Fibroblast of lung (primary cell): ENCODE data around the gene CAMK2B. TPM values are rescaled to one million over a fixed set of nuclear protein-coding genes. Genes with fewer than 3 reads are reported as not detected.

ENCODE experiments used
- DNase-seq, 2 donors: peaks; one replicate each; pipeline versions ENCODE4 v3.0.0 to v3.0.0-alpha.2; 2010; ENCODE audit warnings: low read depth in 2 of 2
- H2AFZ ChIP-seq: 2 replicates; pipeline ENCODE4 v1.5.1; 2012; ENCODE audit warnings: low read length, control low read depth, inconsistent platforms
- H3K27ac ChIP-seq: 2 replicates; pipeline ENCODE4 v1.5.1; 2011; ENCODE audit warnings: low read length, control low read depth; ENCODE audit not compliant: insufficient read depth
- H3K27me3 ChIP-seq: 2 replicates; pipeline ENCODE4 v1.5.1; 2011; ENCODE audit warnings: mild to moderate bottlenecking, low read length; ENCODE audit not compliant: control insufficient read depth, insufficient read depth
- H3K36me3 ChIP-seq: 2 replicates; pipeline ENCODE4 v1.5.1; 2011; ENCODE audit warnings: low read length; ENCODE audit not compliant: control insufficient read depth, insufficient read depth
- H3K4me1 ChIP-seq: 2 replicates; pipeline ENCODE4 v1.5.1; 2011; ENCODE audit warnings: low read length; ENCODE audit not compliant: control insufficient read depth, insufficient read depth; ENCODE audit errors: extremely low read depth
- H3K4me2 ChIP-seq: 2 replicates; pipeline ENCODE4 v1.5.1; 2011; ENCODE audit warnings: low read length, control low read depth; ENCODE audit not compliant: insufficient read depth; ENCODE audit errors: extremely low read depth
- H3K4me3 ChIP-seq, 4 experiments: fragments of 200-600 bp in 1 of 4; sonication (generic) in 1 of 4; replicated peaks in 1 of 4; 2 replicates each; pipeline ENCODE4 v1.5.1; 2011 to 2016; ENCODE audit warnings: low read length in 4 of 4, low read depth in 3 of 4, mild to moderate bottlenecking in 3 of 4, control low read depth in 2 of 4, inconsistent platforms in 1 of 4, mixed read lengths in 1 of 4; ENCODE audit not compliant: insufficient read depth in 1 of 4; ENCODE audit errors: control extremely low read depth in 1 of 4
- H3K79me2 ChIP-seq: 2 replicates; pipeline ENCODE4 v1.5.1; 2012; ENCODE audit warnings: mild to moderate bottlenecking, low read length, inconsistent platforms; ENCODE audit not compliant: control insufficient read depth, insufficient read depth
- H3K9ac ChIP-seq: 2 replicates; pipeline ENCODE4 v1.5.1; 2011; ENCODE audit warnings: mild to moderate bottlenecking, low read length, control low read depth; ENCODE audit not compliant: insufficient read depth
- H3K9me3 ChIP-seq: 2 replicates; pipeline ENCODE4 v1.5.1; 2012; ENCODE audit warnings: low read depth, low read length; ENCODE audit not compliant: control insufficient read depth, insufficient read depth
- H4K20me1 ChIP-seq: 2 replicates; pipeline ENCODE4 v1.5.1; 2011; ENCODE audit warnings: low read length; ENCODE audit not compliant: control insufficient read depth, insufficient read depth; ENCODE audit errors: extremely low read depth
- CTCF ChIP-seq, 2 donors: IDR thresholded peaks in 1 of 2; conservative IDR thresholded peaks in 1 of 2; 1 replicate in 1 of 2; 2 replicates in 1 of 2; pipeline ENCODE4 v1.5.1; 2011 to 2012; ENCODE audit warnings: low read length in 2 of 2, control low read depth in 1 of 2, inconsistent platforms in 1 of 2, low read depth in 1 of 2, mild to moderate bottlenecking in 1 of 2
- EZH2 ChIP-seq: IDR thresholded peaks from 2 replicates; pipeline ENCODE4 v1.5.1; 2012; ENCODE audit warnings: low read length, control low read depth, mild to moderate bottlenecking; ENCODE audit errors: missing control alignments
- polyA plus RNA-seq, 2 donors: library from polyadenylated mRNA; depleted of rRNA in 1 of 2; stranded (reverse) in 1 of 2; unstranded in 1 of 2; fragments of >200 nt; gene quantifications; 2 replicates each; pipeline ENCODE4 v1.2.1, GENCODE V29; 2011 to 2012; ENCODE audit warnings: missing spikeins in 1 of 2
- total RNA-seq: library from RNA; depleted of rRNA; stranded (reverse); fragments of >200 nt; gene quantifications from 2 replicates; pipeline ENCODE4 v1.2.1, GENCODE V29; 2014

Gene CAMK2B
- total and polyA plus RNA-seq, 2 donors (not counting 1 experiment from before 2014, with no cell fraction given) = 0.06 to 0.17 TPM

GRCh38 chr7:44225566-44226395 lies 99.6 kb downstream of the CAMK2B start:
- H3K4me2 ChIP-seq = no peak overlapping the region
- H2AFZ ChIP-seq = no peak overlapping the region

GRCh38 chr7:44224974-44225565 lies 100.3 kb downstream of the CAMK2B start:
- DNase-seq = no peak
- H3K9ac ChIP-seq = no peak overlapping the region
- H4K20me1 ChIP-seq = no peaks in the 10 kb centered on the region
- H3K4me3 ChIP-seq = no peak overlapping the region
- peaks cover 19% of the 10 kb centered on the region for H3K27me3 ChIP-seq
- H3K36me3 ChIP-seq = no peaks in the 10 kb centered on the region
- no peaks in the 10 kb centered on the region for H3K9me3 ChIP-seq
- no peak overlapping the region for H3K4me2 ChIP-seq
- no peaks in the 10 kb centered on the region for H3K4me1 ChIP-seq
- TF ChIP-seq CTCF (conservative IDR thresholded peaks at IDR 0.05 in 1 of 2, IDR thresholded peaks at IDR 0.05 in 1 of 2; ENCODE audit: low read depth in 1 of 2, low read length in 2 of 2) (no peak), EZH2 (no peak)
- no peak overlapping the region for H3K27ac ChIP-seq
- H3K79me2 ChIP-seq = no peaks in the 10 kb centered on the region
- H2AFZ ChIP-seq = no peak overlapping the region

More at GRCh38 chr7:44225566-44226395, 99.6 kb downstream of the CAMK2B start:
- Histone ChIP-seq H3K36me3 (no peaks in the 10 kb centered on the region), H4K20me1 (no peaks in the 10 kb centered on the region), H3K4me3 (no peak overlapping the region), H3K79me2 (no peaks in the 10 kb centered on the region), H3K9ac (no peak overlapping the region), H3K4me1 (no peaks in the 10 kb centered on the region), H3K27me3 (peaks cover 19% of the 10 kb centered on the region), H3K9me3 (no peaks in the 10 kb centered on the region), H3K27ac (no peak overlapping the region)
- DNase-seq = no peak
- TF ChIP-seq CTCF (conservative IDR thresholded peaks at IDR 0.05 in 1 of 2, IDR thresholded peaks at IDR 0.05 in 1 of 2; ENCODE audit: low read depth in 1 of 2, low read length in 2 of 2) (no peak), EZH2 (peak; percentile 78)

GRCh38 chr7:44224080-44224973 lies 101.1 kb downstream of the CAMK2B start:
- TF ChIP-seq EZH2 = no peak
- Histone ChIP-seq H3K27ac (no peak overlapping the region), H3K4me2 (no peak overlapping the region)

More at GRCh38 chr7:44224080-44224973, 101.1 kb downstream of the CAMK2B start:
- no peak for DNase-seq
- H4K20me1 ChIP-seq = no peaks in the 10 kb centered on the region
- no peaks in the 10 kb centered on the region for H3K79me2 ChIP-seq
- H3K4me1 ChIP-seq = no peaks in the 10 kb centered on the region
- H2AFZ ChIP-seq = no peak overlapping the region
- no peak overlapping the region for H3K9ac ChIP-seq
- H3K9me3 ChIP-seq = no peaks in the 10 kb centered on the region
- H3K4me3 ChIP-seq = no peak overlapping the region
- H3K27me3 ChIP-seq = peaks cover 19% of the 10 kb centered on the region
- no peaks in the 10 kb centered on the region for H3K36me3 ChIP-seq
